K562 (cell line): ENCODE data around the gene NELFE. TPM values are rescaled to one million over a fixed set of nuclear protein-coding genes. Genes with fewer than 3 reads are reported as not detected.
A peak's percentile ranks its signal among the peaks of the same experiment; 100 is the strongest.

Source experiments
- BDP1 ChIP-seq: IDR thresholded peaks from 3 replicates; pipeline ENCODE4 v1.6.1; 2011; ENCODE audit not compliant: insufficient read length, insufficient read depth
- CBX8 ChIP-seq: fragments of 200-600 bp; sonication (generic); IDR thresholded peaks from 2 replicates; pipeline ENCODE4 v1.6.1; 2012; ENCODE audit warnings: borderline replicate concordance, mixed run types, low read depth, mild to moderate bottlenecking, moderate library complexity, mixed read lengths, low read length, control low read depth, inconsistent platforms; ENCODE audit not compliant: poor library complexity, severe bottlenecking; ENCODE audit errors: extremely low read depth
- ETV1 ChIP-seq: fragments of 450-650 bp; conservative IDR thresholded peaks from 2 replicates; pipeline ENCODE4 v1.6.1; 2016; ENCODE audit warnings: missing genetic modification characterization, control low read depth, low read depth, missing compliant biosample characterization
- HMGN3 ChIP-seq: IDR thresholded peaks from 2 replicates; pipeline ENCODE4 v1.6.1; 2011; ENCODE audit warnings: borderline replicate concordance, low read depth, mild to moderate bottlenecking, mixed read lengths, low read length; ENCODE audit not compliant: insufficient read length; ENCODE audit errors: extremely low read depth
- ILK ChIP-seq: fragments of 450-650 bp; IDR thresholded peaks from 2 replicates; pipeline ENCODE4 v1.6.1; 2016; ENCODE audit warnings: missing genetic modification characterization, low read depth, mild to moderate bottlenecking, missing compliant biosample characterization, moderate library complexity, borderline replicate concordance
- JUNB ChIP-seq: fragments of 450-650 bp; formaldehyde crosslinking; conservative IDR thresholded peaks from 2 replicates; pipeline ENCODE4 v1.4.0; 2020; ENCODE audit warnings: mild to moderate bottlenecking
- MTF1 ChIP-seq: fragments of 250-450 bp; sonication (Bioruptor Pico); IDR thresholded peaks from 2 replicates; pipeline ENCODE4 v1.9.0; 2021; ENCODE audit warnings: moderate library complexity, mild to moderate bottlenecking, inconsistent platforms, borderline replicate concordance
- NFYB ChIP-seq: IDR thresholded peaks from 2 replicates; pipeline ENCODE4 v1.6.1; 2011; ENCODE audit warnings: mild to moderate bottlenecking, moderate library complexity; ENCODE audit not compliant: insufficient read length; ENCODE audit errors: extremely low read depth
- NRF1 ChIP-seq, 2 experiments: fragments of 450-650 bp; IDR thresholded peaks in 1 of 2; conservative IDR thresholded peaks in 1 of 2; 2 replicates each; pipeline ENCODE4 v1.6.1; 2014; ENCODE audit warnings: mild to moderate bottlenecking in 2 of 2
- SRSF3 ChIP-seq: fragments of 200-400 bp; formaldehyde crosslinking; IDR thresholded peaks from 2 replicates; pipeline ENCODE4 v1.6.1; 2016; ENCODE audit warnings: mild to moderate bottlenecking, low read length, moderate library complexity; ENCODE audit not compliant: insufficient read depth
- ZNF436 ChIP-seq: fragments of 250-450, 450-650 bp; sonication (Bioruptor Pico); formaldehyde crosslinking; IDR thresholded peaks from 2 replicates; pipeline ENCODE4 v1.7.0; 2020; ENCODE audit warnings: mild to moderate bottlenecking
- polyA plus RNA-seq, 8 experiments: library from polyadenylated mRNA; depleted of rRNA in 4 of 8; stranded (reverse) in 5 of 8; unstranded in 3 of 8; fragments of >200 nt; fragmentation: Nextera tagmentation in 2 of 8; fragmentation: Illumina TruSeq in 1 of 8; extraction: Ambion mirVana in 2 of 8; extraction: Trizol in 1 of 8; gene quantifications; 2 replicates each; pipeline versions ENCODE4 v1.2.1 to v1.2.3, GENCODE V29; 2011 to 2014; ENCODE audit warnings: inconsistent platforms in 1 of 8, missing spikeins in 1 of 8
- total RNA-seq, 7 experiments: library from RNA; depleted of rRNA in 6 of 7; stranded (reverse); fragments of >200 nt in 6 of 7; fragmentation: Illumina TruSeq in 2 of 7; extraction: Trizol in 2 of 7; gene quantifications; 2 replicates each; pipeline versions ENCODE4 v1.2.1 to v1.2.3, GENCODE V29; 2011 to 2021; ENCODE audit warnings: low replicate concordance in 1 of 7
- TF ChIP-seq, protein P1 (sequence below), 2 experiments: fragments of 200-800 bp in 1 of 2; sonication (Bioruptor generic) in 1 of 2; sonication (generic) in 1 of 2; formaldehyde crosslinking in 1 of 2; IDR thresholded peaks in 1 of 2; conservative IDR thresholded peaks in 1 of 2; 2 replicates each; pipeline versions ENCODE4 v1.5.0 to v1.6.1; 2016 to 2020; ENCODE audit warnings: missing compliant biosample characterization in 1 of 2, missing genetic modification characterization in 1 of 2, missing genetic modification reagents in 1 of 2
- TF ChIP-seq, protein P2 (sequence below), 2 experiments: fragments of 450-650 bp; formaldehyde crosslinking in 1 of 2; IDR thresholded peaks; 2 replicates each; pipeline versions ENCODE4 v1.4.0 to v1.6.1; 2014 to 2020; ENCODE audit warnings: mild to moderate bottlenecking in 2 of 2, borderline replicate concordance in 1 of 2, low read depth in 1 of 2

The NELFE gene
- total and polyA plus RNA-seq, 9 of the 15 experiments (the other 6 are each of a cell fraction or from before 2014, with no cell fraction given), result 15.2 to 157 (median 91.5) TPM

DNA sequence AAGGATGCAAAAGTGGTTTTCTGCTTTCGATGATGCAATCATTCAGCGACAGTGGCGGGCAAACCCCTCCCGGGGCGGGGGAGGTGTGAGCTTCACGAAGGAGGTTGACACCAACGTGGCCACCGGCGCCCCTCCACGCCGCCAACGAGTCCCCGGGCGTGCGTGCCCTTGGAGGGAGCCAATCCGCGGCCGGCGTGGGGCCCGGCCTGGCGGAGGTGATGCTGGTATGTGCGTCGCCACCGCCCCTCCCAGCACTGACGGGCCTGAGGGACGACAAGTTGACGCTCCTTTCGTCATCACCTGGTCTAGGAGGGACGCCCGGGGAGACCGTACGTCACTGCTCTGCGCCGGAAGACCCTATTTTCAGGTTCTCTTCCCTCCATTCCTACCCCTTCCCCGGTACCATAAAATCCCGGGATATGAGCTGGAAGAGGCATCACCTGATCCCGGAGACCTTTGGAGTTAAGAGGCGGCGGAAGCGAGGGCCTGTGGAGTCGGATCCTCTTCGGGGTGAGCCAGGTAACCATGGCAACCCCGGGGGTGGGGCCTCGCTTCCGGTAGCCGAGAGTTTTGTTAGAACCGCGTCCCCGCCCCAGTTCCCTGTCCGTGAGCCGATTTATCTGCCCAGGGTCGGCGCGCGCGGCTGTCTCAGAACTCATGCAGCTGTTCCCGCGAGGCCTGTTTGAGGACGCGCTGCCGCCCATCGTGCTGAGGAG, 13.4 kb upstream of the NELFE start, which contains the start of gene DXO (continued):
- TF ChIP-seq HMGN3 (peak; percentile 93), JUNB (CRISPR knock-in tag) (peak; percentile 99), CBX8 (no peak), ZNF436 (CRISPR knock-in tag) (no peak), BDP1 (no peak), NFYB (peak; percentile 54), ETV1 (tag) (peak; percentile 94), SRSF3 (no peak), NRF1 (conservative IDR thresholded peaks at IDR 0.05 in 1 of 2, IDR thresholded peaks at IDR 0.05 in 1 of 2) (peak; percentile 82 to 86), MTF1 (CRISPR knock-in tag) (no peak), ILK (tag) (no peak)
- TF ChIP-seq, protein P1, sequence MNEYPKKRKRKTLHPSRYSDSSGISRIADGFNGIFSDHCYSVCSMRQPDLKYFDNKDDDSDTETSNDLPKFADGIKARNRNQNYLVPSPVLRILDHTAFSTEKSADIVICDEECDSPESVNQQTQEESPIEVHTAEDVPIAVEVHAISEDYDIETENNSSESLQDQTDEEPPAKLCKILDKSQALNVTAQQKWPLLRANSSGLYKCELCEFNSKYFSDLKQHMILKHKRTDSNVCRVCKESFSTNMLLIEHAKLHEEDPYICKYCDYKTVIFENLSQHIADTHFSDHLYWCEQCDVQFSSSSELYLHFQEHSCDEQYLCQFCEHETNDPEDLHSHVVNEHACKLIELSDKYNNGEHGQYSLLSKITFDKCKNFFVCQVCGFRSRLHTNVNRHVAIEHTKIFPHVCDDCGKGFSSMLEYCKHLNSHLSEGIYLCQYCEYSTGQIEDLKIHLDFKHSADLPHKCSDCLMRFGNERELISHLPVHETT (CRISPR knock-in tag; conservative IDR thresholded peaks at IDR 0.05 in 1 of 2, IDR thresholded peaks at IDR 0.05 in 1 of 2), result peak in 1 of 2 experiments; percentile 95; a peak in 2 of 4 replicates
- TF ChIP-seq, protein P2, sequence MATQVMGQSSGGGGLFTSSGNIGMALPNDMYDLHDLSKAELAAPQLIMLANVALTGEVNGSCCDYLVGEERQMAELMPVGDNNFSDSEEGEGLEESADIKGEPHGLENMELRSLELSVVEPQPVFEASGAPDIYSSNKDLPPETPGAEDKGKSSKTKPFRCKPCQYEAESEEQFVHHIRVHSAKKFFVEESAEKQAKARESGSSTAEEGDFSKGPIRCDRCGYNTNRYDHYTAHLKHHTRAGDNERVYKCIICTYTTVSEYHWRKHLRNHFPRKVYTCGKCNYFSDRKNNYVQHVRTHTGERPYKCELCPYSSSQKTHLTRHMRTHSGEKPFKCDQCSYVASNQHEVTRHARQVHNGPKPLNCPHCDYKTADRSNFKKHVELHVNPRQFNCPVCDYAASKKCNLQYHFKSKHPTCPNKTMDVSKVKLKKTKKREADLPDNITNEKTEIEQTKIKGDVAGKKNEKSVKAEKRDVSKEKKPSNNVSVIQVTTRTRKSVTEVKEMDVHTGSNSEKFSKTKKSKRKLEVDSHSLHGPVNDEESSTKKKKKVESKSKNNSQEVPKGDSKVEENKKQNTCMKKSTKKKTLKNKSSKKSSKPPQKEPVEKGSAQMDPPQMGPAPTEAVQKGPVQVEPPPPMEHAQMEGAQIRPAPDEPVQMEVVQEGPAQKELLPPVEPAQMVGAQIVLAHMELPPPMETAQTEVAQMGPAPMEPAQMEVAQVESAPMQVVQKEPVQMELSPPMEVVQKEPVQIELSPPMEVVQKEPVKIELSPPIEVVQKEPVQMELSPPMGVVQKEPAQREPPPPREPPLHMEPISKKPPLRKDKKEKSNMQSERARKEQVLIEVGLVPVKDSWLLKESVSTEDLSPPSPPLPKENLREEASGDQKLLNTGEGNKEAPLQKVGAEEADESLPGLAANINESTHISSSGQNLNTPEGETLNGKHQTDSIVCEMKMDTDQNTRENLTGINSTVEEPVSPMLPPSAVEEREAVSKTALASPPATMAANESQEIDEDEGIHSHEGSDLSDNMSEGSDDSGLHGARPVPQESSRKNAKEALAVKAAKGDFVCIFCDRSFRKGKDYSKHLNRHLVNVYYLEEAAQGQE (IDR thresholded peaks at IDR 0.05; ENCODE audit: borderline replicate concordance), result peak; percentile 41
- TF ChIP-seq, protein P2 (CRISPR knock-in tag; IDR thresholded peaks at IDR 0.05; ENCODE audit: low read depth), result peak; percentile 79; the same call in 1 of the 2 replicates
